Measurements from ENCODE around the gene COQ9.

COQ9 gene

DNA sequence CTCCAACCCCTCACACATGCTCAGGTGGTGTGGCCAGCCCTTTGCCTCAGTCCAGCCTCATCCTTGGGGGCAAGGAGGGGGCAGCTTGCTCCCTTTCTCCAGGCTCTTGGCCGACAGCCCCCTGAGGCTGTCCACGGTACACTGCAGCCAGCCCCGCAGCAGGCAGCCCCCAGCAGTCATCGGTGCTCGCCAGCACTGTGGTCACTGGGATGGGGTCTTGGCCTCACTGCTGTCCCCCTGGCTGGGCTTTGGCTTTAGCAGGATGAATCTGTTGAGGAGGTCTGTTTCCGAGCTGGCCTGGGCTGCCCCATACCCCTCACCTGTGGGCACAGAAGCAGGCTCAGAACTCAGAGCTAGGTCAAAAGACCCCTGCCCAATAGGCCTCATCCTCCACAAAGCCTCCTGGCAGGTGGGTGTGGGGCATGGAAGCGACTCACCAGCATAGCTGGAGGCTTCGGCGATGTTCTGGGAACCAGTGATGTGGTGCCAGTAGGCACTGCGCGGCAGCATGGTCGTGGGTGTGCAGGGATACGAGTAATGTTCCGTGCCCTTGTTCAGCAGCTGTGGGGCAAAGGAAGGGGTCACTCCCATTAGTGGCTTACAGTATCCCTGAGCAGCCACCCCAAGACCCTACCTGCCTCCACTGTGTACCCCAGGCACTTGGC, 26.0 kb downstream of the COQ9 start:
- no peak for DNase-seq

DNA sequence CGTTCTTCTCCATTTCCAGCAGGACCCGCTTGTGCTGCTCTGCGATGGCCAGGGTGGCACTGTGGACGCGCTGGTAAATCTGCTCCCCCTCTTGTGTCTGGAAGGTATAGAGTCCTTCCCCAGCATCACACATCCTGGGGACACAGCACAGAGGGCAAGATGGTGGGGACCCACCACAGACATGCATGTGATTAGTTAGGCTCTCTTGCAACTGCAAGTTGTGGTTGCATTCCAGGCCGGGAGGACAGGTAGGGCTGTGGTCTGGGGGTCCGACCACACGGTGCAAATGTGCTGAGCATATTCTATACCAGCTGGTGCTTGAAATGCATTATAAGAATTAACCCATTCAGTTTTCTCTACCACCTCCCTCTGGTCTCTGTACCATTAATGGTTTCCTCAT, 26.6 kb downstream of the COQ9 start:
- DNase-seq = no peak

DNA sequence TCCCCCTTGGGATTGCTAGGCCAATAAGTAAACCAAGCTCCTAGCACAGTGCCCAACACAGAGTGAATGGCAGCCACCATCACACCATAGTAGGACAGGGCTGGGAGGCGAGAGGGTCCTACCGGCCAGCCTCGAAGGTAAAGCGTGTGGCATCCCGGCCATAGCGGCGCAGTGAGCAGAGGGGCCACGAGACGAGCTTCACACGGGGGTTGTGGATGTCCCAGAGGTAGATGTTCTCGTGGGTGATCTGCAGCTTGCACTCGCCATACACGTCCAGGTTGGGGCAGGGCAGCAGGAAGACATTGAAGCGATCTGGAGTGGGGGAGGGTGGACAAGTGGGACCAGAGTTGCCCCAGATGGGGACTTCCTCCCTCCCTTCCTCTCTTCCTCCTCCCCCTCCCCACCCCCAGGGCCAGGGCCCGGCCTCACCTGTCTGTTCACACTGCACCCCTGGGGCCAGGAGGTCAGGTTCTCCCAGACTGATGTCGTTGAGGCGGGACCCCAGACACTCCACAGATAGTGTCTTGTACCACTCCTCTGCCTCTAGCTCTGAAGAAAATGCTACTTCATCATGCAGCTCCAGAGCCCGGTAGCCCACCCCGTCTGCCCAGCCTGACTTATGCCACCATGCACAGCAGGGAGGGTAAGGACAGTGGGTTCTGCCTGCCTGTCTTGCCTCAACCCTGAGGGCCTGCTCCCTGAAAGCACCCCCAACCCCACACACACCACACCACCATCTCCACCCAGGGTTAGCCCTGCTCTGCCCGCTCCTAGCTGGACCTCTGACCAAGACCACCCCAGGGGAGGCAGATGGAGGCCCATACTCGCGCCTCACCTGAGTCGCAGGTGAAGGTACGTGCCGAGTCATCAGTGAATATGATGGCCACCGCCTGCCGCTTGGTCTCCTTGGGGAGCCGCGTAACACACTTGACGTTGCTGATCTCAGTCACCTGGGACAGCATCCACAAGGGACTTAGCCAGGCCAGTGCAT, 27.7 kb downstream of the COQ9 start:
- DNase-seq = no peak

DNA sequence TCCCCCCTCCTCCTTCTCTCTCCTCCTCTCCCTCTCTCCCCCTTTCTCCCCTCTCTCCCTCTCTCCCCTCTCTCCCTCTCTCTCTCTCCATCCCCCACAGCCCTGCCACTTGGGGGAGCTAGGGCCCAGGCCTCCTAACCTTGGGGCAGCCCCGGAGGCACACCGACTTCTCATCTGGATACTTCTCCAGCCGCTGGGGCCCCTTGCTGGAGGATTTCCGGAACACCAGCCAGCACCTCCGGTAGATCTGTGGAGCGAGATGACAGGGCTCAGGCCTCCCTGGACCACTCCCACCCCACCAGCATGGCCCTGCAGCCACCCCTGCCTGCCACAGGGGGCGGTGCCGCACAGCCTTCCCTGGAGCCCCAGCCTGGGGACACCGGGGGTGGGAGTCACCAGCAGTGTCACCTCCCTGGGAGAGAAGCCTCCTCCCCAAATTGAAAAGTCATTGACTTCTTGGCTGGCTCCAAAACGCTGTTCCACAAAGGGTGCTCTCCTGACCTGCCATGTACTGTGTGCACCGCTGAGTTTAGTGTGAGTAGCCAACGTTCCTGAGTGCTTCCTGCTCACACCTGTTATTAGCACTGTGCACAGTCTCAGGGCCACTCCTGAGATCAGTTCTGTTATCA, 28.5 kb downstream of the COQ9 start:
- DNase-seq = no peak

DNA sequence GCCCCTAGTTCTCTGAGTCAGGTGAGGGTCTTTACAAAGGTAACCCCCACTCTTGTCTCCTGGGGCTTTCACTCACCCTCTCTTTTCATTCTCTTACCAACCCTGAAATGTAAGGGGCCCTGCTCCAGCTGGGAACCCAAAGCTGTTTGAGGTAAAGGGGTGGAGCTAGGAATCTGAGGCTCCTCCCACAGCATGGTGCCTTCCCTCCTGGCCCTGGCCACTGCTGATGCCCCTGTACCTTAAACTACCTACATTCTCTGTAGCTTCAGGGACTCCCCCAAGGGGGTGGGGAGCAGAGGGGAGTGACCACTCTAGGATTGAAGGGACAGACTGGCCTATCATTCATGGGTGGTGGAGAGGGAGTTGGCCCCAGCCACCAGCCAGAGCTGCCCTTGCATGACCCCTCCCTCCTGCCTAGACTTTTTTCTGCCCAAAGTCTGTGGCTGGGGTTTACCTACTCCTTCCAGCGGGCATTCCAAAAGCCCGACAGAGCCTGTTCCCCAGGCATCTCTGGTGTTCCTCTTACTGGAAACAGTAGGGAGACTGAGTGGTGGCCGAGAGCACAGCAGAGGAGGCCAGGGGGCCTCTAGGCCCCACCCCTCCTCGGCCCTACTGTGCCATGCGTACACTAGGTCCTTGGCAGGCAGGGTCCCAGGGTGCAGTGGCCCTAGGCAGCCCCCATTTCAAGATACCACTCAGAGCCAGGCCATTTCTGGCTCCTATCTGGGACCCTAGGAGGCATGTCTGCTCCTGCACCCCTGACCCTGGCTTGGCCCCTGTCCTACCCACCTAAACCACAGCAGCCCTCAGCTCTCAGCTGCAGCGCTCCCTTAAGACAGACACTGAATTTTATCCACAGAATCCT, 29.5 kb downstream of the COQ9 start:
- no peak for DNase-seq

DNA sequence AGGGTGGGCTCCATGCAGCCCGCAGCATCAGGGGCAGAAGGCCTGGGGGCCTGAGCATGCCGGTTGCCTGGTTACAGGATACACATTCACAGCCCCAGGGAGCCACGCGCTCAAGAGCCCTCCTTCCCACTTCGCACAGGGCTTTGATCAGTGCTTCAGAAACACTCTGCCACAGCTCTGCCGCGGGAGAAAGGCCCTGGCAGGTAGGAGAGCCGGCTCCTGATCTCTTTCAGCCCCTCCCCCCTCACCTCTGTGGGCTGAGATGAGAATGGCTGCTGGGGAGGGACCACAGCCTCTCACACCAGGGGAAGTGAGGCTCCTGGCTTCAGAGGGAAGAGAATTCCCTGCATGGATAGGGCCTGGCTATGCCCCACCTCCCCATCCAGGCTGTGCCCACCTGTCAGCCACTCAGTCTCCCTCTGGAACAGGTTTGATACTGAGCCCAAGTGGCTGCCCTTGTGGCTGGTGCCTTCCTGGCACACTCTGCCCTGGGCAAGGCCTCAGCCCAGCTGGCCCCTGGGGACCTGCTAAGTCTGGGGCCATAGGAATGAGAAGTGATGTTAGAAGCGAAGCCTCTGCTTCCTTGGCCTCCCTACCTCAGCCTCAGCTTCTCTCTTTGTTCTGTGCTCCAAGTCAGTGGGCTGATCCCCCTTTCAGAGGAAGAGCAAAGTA, 30.4 kb downstream of the COQ9 start:
- DNase-seq = peak; percentile 6

DNA sequence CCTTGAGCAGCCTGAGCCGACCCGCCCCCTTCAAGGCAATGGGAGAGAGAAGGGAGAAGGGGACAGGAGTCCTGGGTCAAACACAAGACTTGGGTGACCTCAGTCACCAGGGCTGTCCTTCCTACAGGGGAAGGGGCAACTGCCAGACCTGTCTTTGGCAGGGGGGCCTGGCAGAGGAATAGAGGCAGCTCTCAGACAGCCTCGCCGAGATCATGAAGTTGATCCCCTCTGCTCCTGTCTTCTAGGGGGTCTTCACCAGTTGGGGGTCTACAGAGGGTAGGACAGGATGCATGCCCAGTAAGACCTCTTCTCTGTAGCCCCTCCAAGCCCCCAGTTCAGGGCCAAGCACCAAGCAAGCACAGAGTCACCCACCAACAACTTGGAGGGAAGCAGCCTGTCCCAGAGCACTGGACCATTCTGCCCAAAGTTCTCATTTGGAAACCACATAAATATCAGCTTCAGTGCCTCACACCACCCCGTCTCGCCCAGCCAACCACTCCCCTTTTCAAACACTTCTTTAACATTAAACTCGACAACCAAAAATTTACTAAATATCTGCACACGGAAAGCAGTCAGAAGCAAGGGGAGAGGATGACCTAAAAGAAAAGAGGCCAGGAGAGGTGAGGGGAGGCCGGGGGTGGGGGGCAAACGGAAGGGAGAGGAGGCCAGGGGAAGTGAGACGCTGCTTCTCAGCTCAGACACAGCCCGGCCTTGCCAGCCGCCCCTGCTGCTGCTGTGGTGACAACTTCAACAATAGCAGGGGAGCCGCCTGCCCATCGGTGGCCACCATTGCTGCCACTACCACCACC, 31.3 kb downstream of the COQ9 start:
- no peak for DNase-seq

DNA sequence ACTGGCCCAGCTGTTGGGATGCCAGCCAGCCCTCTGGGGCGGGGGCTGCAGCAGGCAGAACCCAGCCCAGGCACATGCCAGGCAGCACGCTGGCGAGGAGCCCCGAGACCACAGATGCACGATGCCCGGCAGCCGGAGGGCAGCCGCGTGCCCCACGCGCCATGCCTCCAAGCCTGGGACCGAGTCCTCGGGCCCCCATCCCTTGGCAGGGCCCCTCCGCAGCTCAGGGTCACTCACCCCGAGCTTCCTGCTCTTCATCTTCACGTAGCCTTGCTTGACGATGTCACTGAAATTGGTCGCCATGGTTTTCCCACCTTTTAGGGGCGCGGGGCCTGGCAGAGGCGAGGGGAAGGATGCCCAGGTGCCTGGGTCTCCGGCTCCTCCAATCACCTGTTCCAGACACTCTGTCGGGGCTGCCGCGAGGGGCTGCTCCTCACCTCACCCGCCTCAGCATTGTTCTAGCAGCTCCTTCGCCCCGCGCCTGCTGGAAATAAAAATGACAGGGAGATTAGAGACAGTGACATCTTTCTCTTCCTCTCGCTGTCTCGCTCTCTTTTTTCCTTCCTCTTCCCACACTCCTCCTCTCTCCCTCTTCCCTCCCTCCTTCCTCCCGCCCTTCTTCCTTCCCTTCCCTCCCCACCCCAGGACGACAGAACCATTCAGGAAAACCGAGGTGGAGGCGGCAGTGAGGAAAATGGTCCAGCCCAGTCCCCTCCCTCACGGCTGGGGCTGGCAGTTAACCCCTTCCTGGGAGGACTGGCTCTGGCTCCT, 32.1 kb downstream of the COQ9 start:
- no peak for DNase-seq

DNA sequence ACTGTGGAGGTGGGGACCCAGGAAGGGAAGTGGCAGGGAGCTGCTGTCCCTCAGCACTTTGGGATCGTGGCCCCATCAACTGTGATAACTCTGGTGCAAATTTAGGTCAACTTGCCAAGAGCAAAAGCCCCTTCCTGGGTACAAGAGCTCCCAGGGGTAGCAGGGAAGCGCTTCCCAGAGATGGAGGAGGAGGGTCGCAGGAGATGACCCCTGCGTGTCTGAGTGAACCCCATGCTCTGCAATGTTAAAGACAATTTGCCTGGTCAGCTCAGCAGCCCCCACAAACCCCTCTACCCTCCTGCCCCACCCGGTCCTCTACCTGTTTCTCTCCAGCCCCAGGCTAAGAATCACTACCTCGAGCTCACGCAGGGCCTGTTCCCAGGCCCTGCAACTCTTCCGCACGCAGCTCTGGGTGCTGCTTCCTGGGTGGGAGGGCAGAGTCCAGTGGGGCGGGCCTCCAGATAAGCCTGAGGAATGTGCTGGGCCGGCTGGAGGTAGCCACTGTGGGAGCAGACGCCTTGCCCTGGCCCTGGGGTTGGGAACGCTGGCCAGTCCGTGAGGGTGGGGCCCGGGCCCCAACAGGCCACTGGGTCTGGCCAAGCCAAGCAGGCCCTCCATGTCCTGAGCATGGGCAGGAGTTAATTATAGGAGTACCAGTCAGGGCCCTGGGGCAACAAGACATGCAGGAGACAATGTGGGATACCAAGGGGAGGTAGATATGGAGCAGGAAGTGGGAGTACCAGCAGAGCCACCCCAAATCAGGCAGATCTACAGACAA, 32.9 kb downstream of the COQ9 start:
- DNase-seq = no peak

DNA sequence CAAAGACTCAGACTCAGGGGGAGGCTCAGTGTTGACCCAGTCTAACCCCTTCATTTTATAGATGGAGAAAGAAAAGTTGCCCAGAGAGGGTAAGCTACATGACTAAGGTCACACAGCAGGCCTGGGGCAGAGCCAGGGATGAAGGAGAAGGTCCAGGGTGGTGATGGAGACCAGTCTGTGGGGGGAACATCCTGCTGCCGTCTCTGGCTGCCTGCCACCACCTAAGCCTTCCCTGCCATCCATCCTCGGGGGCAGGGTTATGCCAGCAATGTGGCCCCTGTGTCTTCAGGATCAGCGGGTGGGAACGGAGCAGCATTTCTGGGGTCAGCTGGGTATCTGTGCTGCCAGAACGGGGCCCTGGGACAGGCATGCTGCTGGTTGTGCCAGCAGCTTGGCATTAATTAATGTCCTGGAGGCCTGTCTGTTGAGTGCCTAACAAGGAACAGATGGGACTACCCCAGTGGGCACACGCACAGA, 33.5 kb downstream of the COQ9 start:
- DNase-seq = no peak

DNA sequence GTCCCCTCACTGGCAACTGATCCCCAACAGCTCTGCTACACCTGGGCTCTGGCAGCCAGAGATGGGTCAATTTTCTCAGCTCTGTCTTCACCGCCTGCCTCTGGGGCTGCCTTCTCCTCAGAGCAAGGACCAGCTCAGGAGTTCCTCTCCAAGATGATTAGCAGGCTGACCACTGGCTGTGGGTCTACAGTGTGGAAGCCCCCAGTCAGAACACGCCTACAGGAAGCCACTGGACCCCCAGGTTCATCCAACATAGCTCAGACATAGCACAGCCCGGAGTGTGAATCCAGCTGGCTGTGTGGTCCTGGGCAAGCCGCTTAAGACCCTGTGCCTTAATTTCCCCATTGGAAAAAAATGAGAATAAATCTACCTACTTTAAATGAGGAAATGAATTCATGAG, 34.1 kb downstream of the COQ9 start:
- no peak for DNase-seq

DNA sequence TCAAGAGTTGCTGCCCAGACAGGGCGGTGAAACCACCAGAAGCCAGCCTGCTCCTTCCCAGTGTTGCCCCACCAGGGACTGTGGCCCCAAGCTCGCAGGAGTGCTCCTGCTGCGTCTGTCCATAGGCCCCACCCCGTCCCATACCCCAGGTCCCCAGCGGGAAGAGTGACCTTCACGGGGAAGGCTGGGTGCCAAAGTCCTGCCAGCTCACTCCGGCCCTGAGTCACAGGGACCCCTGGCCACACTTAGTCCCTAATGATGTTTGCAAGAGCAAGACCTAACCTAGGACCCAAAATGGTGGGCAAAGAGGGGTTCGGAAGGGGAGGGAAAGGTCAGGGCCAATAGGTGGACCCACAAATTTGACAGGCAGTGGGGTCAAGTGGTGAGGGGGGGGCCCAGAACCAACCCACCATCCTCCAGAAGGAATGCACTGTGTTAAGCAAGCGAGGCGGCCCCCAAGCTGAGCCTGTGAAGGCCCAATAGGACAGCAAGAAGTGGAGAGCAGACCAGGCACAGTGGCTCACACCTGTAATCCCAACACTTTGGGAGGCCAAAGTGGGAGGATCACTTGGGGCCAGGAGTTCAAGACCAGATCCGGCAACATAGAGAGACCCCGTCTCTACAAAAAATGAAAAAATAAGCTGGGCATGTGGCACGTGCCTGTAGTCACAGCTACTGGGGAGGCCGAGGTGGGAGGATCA, 35.7 kb downstream of the COQ9 start:
- no peak for DNase-seq

DNA sequence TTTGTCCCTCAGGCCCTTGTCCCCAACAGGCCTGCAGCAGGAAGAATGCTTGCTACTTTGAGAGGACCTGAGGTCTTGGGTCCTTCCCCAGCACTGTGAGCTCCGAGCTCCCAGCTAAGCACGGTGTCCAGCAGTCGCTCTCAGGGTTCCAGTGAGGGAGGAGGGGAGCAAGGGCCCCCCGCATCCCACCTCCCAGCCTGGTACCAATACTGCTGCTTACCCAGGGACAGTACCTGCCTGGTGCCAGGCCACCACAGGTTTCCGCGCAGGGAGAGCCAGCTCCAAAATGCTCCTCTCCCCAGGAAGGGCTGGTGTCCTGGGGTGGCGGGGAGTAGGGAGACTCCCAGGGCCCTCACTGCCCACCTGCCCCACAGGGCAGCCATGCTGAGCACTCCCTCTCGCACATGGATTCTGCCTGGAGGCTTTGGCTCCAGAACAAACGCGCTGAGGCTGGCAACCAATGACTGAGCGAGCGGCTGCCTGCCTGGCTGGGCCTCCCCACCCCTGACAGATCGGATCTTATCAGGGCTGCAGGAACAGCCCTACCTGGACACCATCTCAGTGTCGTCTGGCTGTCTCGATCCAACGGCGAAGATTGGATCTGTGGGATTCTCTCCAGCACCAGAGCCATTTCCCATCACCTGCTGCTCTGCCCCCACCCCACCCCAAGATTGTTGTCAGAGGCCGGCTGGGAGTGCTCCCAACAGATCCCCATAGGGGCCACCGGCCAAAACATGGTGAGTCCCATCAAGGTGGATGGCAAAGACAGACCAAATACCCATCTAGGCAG, 36.6 kb downstream of the COQ9 start:
- DNase-seq = no peak

DNA sequence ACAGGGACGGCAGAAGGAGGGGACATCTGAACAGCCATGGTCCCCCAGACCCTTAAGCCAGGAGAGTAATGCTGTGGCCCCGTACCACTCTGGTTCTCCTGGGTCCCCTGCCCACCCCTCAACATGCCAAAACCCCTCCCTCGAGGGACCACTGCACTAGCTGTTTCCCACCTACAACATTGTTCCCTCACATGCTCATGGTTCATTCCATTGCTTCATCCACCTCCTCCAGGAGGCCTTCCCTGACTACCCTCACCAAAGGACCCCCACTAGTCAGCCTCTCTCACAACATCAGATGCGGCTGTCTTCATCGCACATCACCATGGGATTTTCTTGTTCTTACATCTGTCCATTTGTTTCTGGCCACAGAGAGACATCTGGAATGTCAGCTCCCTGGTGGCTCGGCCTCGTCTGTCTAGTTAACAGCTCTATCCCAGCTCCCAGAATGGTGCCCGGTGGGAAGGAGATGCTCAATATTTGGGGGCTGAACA, 37.3 kb downstream of the COQ9 start:
- no peak for DNase-seq

DNA sequence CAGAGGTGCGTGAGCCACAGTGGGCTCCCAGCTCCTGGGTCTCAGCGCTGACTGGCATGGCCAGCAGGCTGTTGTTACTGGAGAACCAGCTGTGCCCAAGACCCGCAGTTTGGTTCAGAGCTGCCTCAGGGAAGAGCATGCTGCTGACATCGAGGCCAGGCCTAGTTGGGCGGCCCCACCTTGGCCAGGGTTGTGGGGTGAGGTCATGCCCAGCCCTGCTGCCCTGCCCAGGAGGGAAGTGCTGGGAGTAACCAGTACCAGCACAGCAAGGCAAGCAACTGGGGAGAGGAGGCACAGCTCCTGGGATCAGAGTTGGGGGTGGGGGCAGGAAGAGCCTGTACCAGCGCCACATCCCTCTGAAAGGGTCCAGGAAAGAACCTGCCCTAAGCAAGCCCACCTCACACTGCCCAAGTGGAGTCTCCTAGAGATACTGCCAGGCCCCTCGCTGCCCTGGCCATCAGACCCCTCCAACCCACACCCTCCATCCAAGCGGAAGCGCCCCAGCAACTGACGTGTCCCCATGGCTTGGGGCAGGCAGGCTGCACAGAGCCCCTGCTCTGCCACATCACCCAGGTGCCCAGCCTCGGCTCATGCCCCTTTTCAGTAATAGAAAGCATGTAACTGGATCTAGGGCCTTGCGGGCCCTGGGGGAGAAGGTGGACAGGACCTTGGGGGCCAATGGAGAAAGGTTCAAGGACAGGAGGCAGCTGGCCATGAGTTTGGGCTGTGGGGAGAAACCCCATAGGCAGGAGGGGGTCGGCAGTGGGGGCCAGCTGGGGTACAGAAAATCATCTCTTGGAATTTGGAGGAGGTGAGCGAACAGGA, 38.0 kb downstream of the COQ9 start:
- no peak for DNase-seq

DNA sequence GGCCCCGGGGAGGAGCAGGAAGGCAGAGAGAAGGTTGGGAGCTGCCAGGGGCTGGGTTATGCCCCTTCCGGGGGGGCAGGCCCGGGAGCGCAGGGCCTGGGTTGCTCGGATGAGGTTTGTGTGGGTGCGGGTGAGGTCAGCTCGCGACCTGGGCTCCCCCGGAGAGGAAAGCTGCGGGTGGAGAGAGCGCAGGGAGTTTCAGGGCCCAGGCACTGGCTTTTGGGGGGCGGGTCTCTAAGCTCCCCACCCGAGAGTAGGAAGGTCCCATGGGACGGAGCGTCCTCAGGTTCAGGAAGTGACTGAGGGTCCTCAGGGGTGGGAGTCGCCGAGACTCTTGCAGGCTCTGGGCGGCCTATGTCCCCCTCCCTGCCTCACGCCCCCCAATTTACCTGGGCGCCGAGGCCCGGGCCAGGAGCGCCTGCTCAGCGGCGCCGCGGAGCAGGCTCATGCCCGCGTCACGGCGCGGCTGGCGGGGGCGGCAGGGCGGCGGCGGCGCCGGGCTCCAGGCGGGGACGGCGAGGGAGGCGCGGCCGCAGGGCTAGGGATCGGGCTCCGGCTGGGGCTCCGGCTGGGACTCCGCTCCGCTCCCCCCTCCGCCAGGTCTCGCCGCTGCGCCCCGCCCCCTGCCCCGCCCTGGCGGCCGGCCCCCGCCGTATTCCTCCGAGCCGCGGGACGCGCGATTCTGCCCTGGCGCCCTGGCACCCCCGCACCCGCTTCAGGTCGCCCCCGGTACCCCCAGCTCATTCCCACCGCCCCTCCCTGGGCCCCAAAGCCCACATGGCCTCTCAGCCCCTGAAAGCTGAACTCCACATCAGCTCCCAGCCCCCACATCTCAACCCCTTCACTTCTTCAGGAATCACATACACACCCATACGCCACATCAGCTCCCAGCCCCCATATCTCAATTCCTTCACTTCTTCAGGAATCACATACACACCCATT, 38.9 kb downstream of the COQ9 start, which contains the start of gene DOK4:
DOK4 (minus strand) TSS at position 578 of the 942 bp plus-strand sequence. CDS start 6,986 bp downstream, outside the sequence.
- DNase-seq = peak; percentile 42

All from NCI-H2227 treated with DMSO at 0.1 percent for 48 hours (cell line).